OCI-LY3 (cell line): ENCODE results near the gene DYDC2.

Experiments
- H2AFZ ChIP-seq: fragments of 200-600, 300-600 bp; shearing (Covaris generic); 2 replicates; pipeline ENCODE4 v1.6.0; 2014; ENCODE audit warnings: antibody characterized with exemption, low read depth, low read length
- H3K27ac ChIP-seq: fragments of 200-600, 300-600 bp; sonication (generic); 2 replicates; pipeline ENCODE4 v1.5.1; 2014; ENCODE audit warnings: mild to moderate bottlenecking, low read length, moderate library complexity, mixed read lengths
- H3K27me3 ChIP-seq: fragments of 200-600, 300-600 bp; sonication (generic); 2 replicates; pipeline ENCODE4 v1.6.1; 2014; ENCODE audit warnings: low read depth, low read length, mixed read lengths
- H3K36me3 ChIP-seq: fragments of 200-600, 300-600 bp; sonication (generic); replicated peaks from 2 replicates; pipeline ENCODE3; 2014; ENCODE audit warnings: low read depth, low read length, mixed read lengths
- H3K4me1 ChIP-seq: fragments of 300-600, 200-600 bp; sonication (generic); 2 replicates; pipeline ENCODE4 v1.6.1; 2014; ENCODE audit warnings: low read length, mixed read lengths
- H3K4me2 ChIP-seq: fragments of 200-600, 300-600 bp; sonication (generic); 2 replicates; pipeline ENCODE4 v1.6.1; 2014; ENCODE audit warnings: low read length, mixed read lengths
- H3K4me3 ChIP-seq: fragments of 300-600, 200-600 bp; sonication (generic); 2 replicates; pipeline ENCODE4 v1.5.1; 2014; ENCODE audit warnings: antibody characterized with exemption, mild to moderate bottlenecking, low read length, moderate library complexity
- H3K79me2 ChIP-seq: fragments of 300-600, 200-600 bp; shearing (Covaris generic); 2 replicates; pipeline ENCODE4 v1.6.1; 2014; ENCODE audit warnings: mild to moderate bottlenecking, low read length, mixed read lengths
- H3K9ac ChIP-seq: fragments of 300-600, 200-600 bp; shearing (Covaris generic); 2 replicates; pipeline ENCODE4 v1.6.0; 2014; ENCODE audit warnings: mild to moderate bottlenecking, low read length, moderate library complexity
- H3K9me3 ChIP-seq: fragments of 200-600, 300-600 bp; shearing (Covaris generic); 2 replicates; pipeline ENCODE4 v1.6.1; 2014; ENCODE audit warnings: low read length, mixed read lengths; ENCODE audit not compliant: insufficient read depth
- H4K20me1 ChIP-seq: fragments of 200-600, 300-600 bp; sonication (generic); 2 replicates; pipeline ENCODE4 v1.6.1; 2016; ENCODE audit warnings: low read length, mixed read lengths; ENCODE audit not compliant: insufficient read depth
- CTCF ChIP-seq: fragments of 200-600, 300-600 bp; sonication (generic); IDR thresholded peaks from 2 replicates; pipeline ENCODE4 v1.5.1; 2014; ENCODE audit warnings: antibody characterized with exemption, low read length, low read depth
- EZH2phosphoT487 ChIP-seq: fragments of 200-600 bp; shearing (Covaris generic); IDR thresholded peaks from 2 replicates; pipeline ENCODE4 v1.6.1; 2018; ENCODE audit warnings: antibody characterized with exemption, mixed run types, low read depth

Gene DYDC2

GRCh38 chr10:80410578-80411145, 54.1 kb downstream of the DYDC2 start:
- H3K36me3 ChIP-seq, result no peaks in the 10 kb centered on the region
- H3K4me3 ChIP-seq, result no peak overlapping the region
- no peaks in the 10 kb centered on the region for H4K20me1 ChIP-seq
- H3K4me2 ChIP-seq, result no peak overlapping the region
- H3K27me3 ChIP-seq, result no peaks in the 10 kb centered on the region
- H3K27ac ChIP-seq, result no peak overlapping the region
- no peaks in the 10 kb centered on the region for H3K4me1 ChIP-seq
- no peak overlapping the region for H2AFZ ChIP-seq
- TF ChIP-seq CTCF, result no peak
- TF ChIP-seq EZH2phosphoT487, result no peak
- no peaks in the 10 kb centered on the region for H3K9me3 ChIP-seq
- H3K79me2 ChIP-seq, result no peaks in the 10 kb centered on the region
- H3K9ac ChIP-seq, result no peak overlapping the region

GRCh38 chr10:80411267-80411668, 54.7 kb downstream of the DYDC2 start:
- H3K9me3 ChIP-seq, result no peaks in the 10 kb centered on the region
- H3K9ac ChIP-seq, result no peak overlapping the region
- no peaks in the 10 kb centered on the region for H3K36me3 ChIP-seq
- H3K4me3 ChIP-seq, result no peak overlapping the region
- TF ChIP-seq CTCF (no peak), EZH2phosphoT487 (no peak)
- no peaks in the 10 kb centered on the region for H4K20me1 ChIP-seq
- no peak overlapping the region for H2AFZ ChIP-seq
- H3K79me2 ChIP-seq, result no peaks in the 10 kb centered on the region
- no peak overlapping the region for H3K4me2 ChIP-seq
- no peak overlapping the region for H3K27ac ChIP-seq
- no peaks in the 10 kb centered on the region for H3K27me3 ChIP-seq
- no peaks in the 10 kb centered on the region for H3K4me1 ChIP-seq

- Histone ChIP-seq H3K27ac (no peak overlapping the region), H3K9ac (no peak overlapping the region), H3K9me3 (no peaks in the 10 kb centered on the region), H4K20me1 (no peaks in the 10 kb centered on the region), H3K4me1 (no peaks in the 10 kb centered on the region), H3K36me3 (no peaks in the 10 kb centered on the region), H3K4me3 (no peak overlapping the region), H3K27me3 (no peaks in the 10 kb centered on the region), H3K4me2 (no peak overlapping the region), H3K79me2 (no peaks in the 10 kb centered on the region), H2AFZ (no peak overlapping the region)
- TF ChIP-seq CTCF (no peak), EZH2phosphoT487 (no peak)
These were observed 55.2 kb downstream of the DYDC2 start for GRCh38 chr10:80411681-80412220.

- Histone ChIP-seq H3K4me1 (no peaks in the 10 kb centered on the region), H3K27ac (no peak overlapping the region), H3K36me3 (no peaks in the 10 kb centered on the region), H3K9ac (no peak overlapping the region), H4K20me1 (no peaks in the 10 kb centered on the region), H3K27me3 (no peaks in the 10 kb centered on the region), H3K4me2 (no peak overlapping the region), H3K9me3 (no peaks in the 10 kb centered on the region), H3K79me2 (no peaks in the 10 kb centered on the region), H3K4me3 (no peak overlapping the region), H2AFZ (no peak overlapping the region)
- TF ChIP-seq EZH2phosphoT487, result no peak
- no peak for TF ChIP-seq CTCF
These were observed 55.9 kb downstream of the DYDC2 start for GRCh38 chr10:80412486-80412885.
